ENCODE measurements around the gene SUN3.
"Not testable (repeated sequence)": the region's sequence is repeated elsewhere in the genome, so short reads cannot be mapped to it uniquely, and the experiment has no call there.

The SUN3 gene

DNA sequence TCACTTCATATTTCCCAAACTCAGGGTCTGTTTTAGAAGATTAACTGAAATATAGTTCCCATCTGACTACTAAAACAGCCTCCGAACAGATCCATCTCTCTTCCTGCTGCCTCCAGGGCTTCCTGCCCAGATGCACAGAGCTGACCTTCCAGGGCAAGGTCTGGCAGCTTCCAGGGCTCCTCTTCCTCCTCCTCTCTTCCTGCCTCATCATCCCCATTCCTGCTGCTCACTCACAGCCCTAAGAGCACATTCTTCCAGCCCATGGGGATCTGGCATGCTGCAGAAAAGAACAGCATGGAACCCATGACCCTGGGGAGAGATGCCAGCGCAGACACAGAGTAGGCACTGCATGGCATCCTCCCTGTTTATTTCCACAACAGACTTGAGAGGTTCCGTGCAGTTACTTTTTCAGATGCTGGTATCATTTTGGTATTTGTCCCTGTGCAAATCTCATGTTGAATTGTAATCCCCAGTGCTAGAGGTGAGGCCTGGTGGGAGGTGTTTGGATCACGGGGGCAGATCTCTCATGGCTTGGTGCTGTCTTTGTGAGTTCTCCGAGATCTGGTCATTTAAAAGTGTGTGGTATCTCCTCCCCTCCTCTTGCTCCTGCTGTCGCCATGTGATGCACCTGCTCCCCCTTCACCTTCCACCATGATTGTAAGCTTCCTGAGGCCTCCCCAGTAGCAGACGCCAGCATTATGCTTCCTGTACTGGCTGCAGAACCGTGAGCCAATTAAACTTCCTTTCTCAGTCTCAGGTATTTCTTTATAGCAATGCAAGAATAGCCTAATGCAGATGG lies 85.0 kb downstream of the SUN3 start:
- no peak for FAIRE-seq

DNA sequence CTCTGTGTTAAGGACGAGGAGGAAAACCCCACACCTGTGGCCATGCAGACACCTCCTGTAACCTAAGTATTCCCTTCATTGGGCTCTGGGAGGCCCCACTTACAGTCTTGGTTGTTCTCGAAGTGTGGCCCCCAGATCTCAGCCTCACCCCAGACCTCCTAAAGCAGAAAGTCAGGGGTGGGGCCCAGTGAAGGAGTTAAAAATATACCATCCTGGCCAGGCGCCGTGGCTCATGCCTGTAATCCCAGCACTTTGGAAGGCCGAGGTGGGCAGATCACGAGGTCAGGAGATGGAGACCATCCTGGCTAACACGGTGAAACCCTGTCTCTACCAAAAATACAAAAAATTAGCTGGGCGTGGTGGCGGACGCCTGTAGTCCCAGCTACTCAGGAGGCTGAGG lies 86.3 kb downstream of the SUN3 start:
- not testable (repeated sequence) for FAIRE-seq

DNA sequence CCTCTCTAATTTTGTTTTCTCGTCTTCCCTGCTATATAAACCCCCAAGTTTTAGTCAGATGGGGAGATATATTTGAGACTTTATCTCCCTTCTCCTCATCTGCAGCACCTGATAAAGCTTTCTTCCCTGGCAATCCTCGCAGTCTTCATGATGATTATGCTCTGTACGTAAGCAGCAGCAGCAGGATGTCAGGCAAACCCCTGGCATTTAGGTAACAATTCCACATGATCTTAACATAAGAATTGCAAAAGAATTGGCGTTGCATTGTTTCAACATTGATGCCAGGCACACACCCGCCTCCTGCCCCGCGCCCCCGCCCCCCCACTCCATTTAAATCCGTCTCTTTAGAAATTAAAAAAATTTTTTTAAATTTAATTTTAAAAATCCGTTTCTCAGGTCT lies 86.8 kb downstream of the SUN3 start:
- FAIRE-seq = no peak

DNA sequence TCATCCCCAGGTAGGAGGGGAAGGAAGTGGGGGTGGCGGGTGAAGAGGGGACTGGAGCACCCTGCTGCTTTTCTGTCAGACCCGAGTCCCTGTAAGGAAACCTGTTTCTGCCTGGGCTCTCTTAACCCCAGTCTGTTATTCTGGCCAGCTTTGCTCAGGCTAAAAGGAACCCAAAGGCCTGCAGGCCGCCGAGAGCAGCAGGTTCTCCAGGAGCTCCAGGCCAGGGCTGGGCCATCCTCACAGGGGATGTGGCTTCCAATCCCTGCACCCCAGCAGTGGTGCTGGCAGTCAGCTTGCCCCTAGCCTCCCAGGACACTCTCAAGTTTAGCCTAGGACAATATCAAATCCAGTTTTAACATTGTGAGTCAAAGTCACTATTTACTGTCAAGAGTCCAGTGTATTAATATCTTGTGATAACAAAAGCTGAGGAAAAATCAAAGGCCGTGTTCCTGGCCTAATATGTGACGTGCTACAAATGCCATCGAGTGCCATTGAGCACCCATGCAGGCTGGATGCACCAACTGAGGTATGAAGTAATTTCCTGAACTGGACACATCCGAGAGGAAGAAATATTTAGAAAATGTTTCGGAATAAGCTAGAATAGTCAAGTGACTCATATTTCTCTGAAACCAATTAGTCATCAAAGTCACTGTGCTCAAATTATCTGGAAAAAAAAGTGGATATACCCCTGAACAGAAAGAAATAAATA lies 87.6 kb downstream of the SUN3 start:
- no peak for FAIRE-seq

DNA sequence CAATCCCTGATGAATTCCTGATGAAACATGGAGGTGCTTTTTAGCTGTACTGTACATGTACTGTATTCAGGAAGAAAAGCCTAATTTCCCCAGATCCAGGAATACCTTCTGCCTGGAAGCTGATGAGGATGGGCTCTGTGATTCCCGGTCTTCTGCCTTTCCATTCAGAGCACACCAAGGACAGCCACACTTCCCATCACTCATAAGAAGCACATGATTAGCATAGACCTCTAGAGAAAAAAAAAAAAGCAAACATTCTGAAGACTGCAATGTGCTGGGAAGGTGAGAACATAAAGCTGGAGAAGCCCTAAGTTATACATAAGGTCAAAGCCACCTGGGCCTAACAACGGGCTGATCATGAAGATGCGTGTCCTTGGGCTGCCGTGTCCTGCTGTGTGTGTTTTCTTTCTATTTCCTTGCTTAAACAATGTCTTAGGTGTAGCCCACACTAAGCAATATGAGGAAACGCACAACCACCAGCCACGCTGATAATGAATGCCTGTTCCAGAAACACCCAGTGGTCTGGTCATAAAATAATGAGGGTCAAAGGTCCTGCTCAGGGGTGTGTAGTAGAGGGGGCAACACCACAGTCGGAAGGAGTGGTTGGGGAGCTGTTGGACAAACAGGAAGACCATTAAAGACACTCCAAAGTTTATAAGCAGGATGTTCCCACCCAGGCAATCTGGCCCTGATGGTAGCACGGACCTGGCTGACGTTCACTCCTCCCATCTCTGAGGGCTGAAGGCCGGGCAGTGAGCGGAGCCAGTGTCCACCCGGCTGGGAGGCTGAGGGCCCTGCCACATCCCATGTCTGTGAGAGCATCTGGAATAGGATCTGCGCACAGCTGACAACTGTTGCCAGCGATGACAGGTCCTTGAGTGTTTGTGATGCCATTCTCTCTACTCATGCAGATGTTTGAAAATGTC lies 88.6 kb downstream of the SUN3 start:
- no peak for FAIRE-seq

DNA sequence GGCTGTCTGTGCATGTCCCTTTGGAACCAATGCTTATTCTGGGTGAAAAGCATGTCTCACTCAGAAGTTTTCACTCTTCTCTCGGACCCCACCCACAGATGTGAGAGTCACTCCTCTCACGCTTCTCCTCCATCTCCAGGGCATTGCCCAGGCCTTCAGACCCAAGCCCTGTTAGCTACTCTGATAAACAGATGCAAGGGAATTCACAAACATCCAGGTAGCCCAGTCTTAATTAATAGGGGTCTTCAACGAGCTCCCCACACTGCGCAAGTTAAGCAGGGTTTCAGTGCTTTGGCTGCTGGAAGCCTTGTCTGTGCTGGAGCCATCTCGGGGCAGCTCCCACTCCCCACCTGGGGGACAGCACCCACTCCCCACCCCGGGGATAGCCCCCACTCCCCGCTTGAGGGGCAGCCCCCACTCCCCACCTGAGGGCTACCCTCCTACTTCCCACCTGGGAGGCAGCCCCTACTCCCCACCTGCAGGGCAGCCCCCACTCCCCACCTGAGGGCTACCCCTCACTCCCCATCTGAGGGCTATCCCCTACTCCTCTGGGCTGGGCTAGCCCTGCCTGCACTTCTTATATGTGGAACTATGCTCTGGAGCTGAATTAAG lies 89.4 kb downstream of the SUN3 start:
- FAIRE-seq = no peak

DNA sequence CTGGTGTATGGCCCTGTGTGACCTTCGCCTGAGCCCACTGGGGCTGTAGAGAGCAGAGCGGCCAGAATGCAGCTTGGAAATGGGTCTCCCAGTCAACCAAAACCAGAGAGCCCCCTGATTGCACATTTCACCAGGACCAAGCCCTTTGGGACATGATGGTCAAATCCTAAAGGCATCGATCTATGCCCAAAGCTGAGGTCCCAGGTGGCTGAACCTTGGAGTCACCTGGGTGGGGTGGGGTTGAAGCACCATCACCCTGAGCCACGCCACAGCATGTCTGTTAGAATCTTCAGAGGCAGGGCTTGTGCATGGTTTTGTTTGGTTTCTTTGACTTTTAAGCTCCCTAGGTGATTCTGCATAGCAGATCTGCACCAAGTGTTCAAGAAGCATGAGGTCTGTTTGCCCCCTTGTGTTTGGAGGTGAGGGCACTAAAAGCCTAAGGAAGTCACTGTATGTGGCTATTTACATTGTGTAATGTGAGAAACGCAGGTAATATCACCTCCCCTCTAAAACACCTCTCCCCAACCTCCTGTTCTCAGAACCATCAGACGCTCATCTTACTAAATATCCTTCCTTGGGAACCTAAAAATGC lies 90.2 kb downstream of the SUN3 start:
- FAIRE-seq = no peak

DNA sequence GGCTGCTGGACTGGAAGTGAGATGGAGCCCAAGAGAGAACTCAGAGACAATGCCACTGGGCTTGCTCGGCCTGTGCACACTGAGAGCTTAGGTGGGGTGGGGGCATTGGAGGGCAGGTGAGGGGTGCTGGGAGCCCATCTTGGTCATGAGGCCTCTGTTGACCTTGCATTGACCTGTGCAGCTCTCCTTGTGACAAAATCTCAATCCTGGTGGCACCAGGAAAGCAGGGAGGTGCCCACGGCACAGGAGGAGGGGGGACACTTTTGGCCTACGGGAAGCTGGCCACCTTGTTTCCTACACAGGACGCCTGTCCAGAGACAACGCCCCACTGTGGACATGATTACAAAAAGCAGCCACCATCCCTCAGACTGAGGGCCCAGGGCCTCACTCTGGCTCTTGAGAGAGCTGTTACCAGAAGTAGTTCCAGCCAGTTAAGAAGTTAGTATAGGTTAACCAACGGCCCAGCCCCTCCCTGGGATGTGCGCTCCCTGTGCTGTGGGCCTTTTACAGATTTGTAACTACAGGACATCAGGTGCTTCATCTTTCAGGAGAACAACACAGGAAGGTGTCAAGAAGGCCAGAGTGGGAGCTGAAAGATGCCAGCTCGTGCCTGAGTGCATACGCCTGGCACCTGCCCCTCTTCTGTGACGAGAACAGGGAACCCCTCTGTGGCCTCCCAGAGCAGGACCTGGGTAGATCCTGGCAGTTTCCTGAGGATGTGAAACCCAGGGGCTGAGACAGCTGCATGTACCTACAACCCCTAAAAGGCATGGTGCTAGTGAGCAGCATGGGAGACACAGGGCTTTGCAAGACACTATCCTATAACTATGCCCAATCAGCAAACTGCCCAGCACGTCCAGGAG lies 91.0 kb downstream of the SUN3 start:
- no peak for FAIRE-seq

All from endometrium (tissue), 2 donors.